NCI-H526 (cell line): ENCODE measurements around the gene NUP62CL.

Source experiments
- DNase-seq, 2 experiments: peaks; one replicate each; lab custom pipeline; 2025; lab: John Stamatoyannopoulos, UW

Gene NUP62CL

DNA sequence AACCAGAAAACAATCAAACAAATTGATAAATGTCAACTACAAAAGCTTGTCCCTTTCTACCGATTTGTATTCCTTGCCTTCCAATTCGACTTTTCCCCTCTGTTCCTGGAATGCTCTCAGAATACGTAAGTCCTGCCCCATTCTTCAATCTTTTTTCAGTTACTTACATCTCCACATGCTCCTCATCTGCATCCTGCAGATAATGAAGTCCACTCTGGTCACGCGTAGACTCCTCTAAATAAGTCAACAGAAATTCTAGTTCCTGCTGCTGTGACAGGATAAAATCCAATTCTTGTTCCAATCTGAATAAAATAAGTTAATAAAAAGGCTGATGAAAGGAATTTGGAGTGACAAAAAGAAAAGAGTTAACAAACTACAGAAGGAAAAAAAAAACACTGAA is 53.2 kb downstream of the NUP62CL start:
- no peak for DNase-seq

DNA sequence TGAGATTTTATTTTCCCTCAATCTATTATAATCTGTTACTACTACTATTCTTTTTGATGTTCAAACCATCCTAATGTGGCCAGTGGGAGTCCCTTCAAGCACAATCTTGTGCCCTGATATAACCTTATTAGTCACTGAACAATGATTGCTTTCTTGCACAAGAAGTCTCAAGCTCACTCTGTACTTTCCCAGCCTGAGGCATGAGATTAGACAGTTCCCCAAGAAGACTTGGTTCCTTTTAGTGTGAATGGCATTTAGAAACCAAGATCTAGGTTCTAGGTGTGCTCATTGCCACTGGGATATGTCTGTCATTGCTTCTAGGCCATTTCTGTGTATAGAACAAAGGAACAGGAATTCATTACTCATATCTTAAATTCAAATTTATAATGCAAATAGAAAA is 59.6 kb downstream of the NUP62CL start:
- DNase-seq = no peak

DNA sequence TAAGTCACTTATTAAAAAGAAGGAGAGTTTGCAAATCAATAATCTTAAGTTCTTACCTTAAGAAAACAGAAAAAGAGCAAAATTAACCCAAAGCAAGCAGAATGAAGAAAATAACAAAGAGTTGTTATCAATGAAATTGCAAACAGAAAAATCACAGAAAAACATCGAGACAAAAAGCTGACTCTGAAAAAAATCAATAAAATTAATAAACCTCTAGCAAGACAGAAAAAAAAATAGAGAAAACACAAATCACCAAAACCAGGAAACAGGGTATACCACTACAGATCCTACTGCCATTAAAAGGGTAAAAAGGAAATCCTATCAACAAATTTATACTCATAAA is 70.3 kb downstream of the NUP62CL start:
- DNase-seq = no peak

DNA sequence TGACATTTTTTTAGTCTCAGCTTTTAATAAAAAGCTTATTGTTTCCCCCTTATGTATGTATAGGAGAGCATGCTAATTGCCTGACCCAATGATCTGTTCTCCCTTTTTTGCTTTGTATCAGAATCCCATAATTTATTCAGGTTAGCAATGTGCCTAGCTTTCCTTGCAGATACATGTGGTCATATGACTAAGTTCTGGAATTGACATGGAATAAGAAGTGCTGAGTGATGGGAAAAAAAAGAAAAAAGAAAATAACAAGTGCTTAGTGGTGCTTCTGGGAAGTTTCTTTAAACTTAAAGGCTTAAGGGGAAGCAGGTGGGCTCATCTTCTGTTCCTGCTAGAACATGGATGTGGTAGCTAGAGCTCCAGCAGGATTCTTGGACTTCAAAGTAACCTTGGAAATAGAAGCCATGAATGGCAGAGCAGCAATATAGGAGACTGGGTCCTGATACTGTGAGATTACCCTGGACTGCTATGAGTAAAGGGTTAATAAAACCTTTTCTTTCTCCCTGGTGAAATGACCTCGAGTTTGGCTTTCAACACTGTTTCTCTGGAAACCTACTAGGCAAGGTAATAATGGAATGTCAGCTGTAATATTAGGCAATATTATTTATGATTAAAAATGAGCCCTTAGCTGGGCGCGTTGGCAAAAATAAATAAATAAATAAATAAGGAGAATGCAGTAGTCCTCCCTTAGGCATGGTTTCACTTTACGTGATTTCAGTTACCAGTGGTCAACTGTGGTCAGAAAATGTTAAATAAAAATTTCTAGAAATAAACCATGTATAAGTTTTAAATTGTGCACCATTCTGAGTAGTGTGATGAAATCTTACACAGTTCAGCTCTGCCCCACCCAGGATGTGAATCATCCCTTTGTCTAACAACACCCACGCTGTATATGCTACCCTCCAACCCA is 70.9 kb downstream of the NUP62CL start:
- no peak for DNase-seq

DNA sequence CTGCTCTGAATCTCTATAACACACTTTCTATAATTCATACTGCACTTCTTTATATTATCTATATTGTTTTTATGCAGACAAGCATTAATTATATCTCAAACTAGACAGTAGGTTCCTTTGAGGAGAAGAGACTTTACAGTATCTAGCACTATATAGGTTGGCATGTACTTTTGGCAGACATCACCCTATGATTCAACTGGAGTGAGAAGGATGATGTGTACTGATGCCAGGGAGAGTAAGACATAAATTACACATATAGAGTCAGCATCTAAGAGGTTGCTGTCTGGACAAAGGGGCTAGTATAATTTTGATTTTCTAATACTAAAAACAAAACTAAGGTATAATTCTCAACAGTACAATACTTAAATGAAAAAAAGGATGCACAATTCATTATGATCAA is 82.5 kb downstream of the NUP62CL start:
- no peak for DNase-seq

DNA sequence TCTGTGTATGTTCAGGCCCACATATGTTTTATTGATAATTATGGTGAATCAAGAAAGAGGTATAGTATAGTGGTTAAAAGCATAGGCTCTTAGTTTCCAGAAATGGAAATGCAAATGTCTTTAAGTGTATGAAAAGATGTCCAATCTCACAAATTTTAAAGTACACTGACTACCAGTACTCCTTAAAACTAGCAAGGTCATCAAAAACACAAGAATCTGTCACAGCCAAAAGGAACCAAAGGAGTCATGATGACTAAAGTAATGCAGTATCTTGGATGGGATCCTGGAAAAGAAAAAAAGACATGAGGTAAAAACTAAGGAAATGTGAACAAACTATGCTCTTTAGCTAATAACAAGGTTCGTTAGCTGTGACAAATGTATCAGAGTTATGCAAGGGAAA is 87.0 kb downstream of the NUP62CL start:
- no peak for DNase-seq

DNA sequence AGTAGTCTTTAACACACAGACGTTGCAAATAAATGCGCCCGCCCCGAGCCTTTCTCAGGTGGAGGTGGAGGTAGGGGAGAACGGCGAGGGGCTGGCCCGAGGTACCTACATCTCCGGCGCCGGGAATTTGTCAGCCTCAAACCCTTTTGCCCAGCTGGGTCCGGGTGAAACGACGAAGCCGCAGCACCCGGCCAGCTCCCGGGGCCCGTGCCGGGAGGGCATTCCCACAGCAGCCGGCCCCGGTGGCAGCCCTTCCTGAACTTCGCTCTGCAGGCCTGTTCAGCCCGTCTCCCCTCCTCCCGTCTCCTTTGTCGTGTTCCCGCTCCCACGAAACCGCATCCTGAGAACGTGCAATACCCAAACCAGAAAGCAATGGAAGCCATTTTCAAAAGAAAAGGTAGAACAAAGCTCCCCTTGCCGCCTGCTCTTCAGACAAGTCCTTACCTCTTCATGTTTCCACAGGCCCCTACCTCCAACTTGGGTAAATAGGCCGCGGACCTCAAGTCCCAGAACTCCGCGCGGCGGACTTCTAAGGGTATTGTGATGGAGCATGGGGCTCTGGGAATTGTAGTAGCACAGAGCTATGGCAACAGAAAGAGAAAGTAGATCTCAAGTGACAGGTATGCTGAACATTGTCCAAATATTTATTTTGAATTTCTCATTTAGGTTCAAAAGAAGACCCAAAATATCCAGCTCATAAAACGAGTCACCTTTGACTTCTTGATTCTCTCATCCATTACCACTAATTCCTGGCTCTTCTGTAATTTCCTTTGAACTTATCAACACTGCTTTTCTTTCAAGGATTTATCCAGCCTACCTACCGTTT is 87.7 kb downstream of the NUP62CL start, which contains the start of gene RBM41:
Gene RBM41, minus strand, starts transcription at position 501 of the 826 bp plus-strand sequence. Its CDS starts 49 bp downstream, at position 452.
- DNase-seq = peak; percentile 76 to 90

DNA sequence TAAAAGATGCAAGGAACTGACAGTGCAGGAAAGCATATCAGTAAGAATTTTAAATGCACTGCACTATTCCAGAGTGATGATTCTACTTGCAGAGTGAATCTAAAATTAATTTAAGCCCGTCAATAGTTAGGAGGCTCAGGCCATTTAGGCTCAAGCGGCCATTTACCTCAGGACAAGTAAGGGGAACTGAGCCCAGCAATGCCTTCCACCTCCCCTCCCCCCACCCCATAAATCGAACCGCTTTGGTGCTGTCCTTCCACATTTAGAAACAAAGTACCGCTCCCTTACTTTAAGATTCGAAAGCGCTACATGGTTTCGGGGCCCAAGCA is 88.3 kb downstream of the NUP62CL start:
- peak in 1 of 2 experiments; percentile 43 for DNase-seq

DNA sequence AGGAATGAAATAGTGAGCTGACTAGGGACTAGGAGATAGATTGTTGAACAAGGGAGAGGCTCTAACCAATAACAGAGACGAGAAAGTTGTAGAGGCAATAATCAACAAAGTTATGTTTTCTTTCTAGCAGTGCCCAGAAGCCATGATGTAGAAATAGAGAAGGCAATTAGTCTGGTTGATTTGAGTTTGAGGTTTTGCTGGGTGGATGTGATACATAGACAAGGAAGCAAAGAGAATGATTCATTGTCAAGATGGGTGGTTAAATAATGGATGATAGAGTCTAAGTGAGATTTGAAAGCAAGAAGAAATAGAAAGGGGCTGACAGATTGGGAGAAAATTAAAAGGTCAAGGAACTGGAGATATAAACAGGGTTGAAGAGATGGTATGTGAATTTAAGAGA is 98.8 kb downstream of the NUP62CL start:
- no peak for DNase-seq

DNA sequence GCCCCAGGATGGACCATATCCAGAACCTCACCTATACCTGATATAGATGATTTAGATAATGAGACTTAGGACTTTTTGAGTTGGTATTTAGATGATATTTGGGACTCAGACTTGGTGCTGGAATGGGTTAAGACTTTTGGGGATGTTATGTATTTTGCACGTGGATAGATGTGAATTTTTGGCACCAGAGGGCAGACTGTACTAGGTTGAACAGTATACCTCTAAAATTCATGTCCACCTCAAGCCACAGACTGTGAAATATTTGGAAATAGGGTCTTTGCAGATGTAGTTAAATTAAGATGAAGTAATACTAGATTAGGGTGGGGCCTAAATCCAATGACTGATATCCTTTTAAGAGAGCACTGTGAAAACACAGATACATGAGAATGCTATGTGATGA is 103.3 kb downstream of the NUP62CL start:
- DNase-seq = no peak

DNA sequence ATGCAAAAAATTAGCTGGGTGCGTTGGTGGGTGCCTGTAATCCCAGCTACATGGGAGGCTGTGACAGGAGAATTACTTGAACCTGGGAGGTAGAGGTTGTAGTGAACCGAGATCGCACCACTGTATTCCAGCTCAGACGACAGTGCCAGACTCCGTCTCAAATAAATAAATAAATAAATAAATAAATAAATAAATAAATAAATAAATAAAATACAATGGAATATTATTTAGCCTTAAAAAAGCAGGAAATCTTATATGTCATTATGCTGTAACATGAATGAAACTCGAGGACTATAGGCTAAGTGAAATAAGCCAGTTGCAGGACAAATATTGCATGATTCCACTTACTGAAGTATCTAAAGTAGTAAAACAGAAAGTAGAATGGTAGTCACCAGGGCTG is 130.1 kb downstream of the NUP62CL start:
- no peak for DNase-seq
